ENCODE data around the gene CFAP74.

DNA sequence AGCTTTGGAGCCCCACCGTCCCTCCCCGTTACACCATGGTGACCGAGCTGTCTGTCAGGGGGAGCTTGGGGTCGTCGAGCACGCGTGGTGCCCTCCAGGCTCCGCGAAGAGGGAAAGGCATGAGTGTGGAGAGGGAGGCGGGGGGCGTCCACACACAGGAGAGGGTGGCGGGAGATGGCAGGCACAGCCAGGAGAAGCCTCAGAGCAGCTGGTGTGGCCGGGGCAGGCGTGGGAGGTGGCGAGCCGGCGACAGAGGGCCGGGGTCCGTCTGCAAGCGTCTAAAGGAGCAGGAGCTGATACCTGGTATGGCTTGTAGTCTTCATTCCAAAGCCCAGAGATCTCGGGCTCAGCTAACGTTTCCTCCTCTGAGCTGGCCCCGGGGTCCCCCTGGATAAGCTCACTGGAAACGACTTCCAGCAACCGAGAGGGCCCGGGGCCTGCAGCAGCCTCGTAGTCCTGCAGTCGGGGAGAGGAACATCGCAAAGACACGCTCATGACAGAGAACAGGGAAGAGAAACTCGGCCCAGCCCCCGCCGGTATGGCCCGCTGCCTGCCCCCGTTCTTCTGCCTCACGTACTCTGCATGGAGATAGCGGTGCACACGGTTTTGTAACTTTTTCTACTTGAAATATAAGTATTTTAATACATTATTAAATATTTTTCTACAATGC, 37.4 kb downstream of the CFAP74 start:
- TF ChIP-seq EP300 (IDR thresholded peaks at IDR 0.05): no peak
- TF ChIP-seq, protein P1, sequence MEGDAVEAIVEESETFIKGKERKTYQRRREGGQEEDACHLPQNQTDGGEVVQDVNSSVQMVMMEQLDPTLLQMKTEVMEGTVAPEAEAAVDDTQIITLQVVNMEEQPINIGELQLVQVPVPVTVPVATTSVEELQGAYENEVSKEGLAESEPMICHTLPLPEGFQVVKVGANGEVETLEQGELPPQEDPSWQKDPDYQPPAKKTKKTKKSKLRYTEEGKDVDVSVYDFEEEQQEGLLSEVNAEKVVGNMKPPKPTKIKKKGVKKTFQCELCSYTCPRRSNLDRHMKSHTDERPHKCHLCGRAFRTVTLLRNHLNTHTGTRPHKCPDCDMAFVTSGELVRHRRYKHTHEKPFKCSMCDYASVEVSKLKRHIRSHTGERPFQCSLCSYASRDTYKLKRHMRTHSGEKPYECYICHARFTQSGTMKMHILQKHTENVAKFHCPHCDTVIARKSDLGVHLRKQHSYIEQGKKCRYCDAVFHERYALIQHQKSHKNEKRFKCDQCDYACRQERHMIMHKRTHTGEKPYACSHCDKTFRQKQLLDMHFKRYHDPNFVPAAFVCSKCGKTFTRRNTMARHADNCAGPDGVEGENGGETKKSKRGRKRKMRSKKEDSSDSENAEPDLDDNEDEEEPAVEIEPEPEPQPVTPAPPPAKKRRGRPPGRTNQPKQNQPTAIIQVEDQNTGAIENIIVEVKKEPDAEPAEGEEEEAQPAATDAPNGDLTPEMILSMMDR (IDR thresholded peaks at IDR 0.05): no peak
